ENCODE measurements around the gene PRKCA. TPM values are rescaled to one million over a fixed set of nuclear protein-coding genes. Genes with fewer than 3 reads are reported as not detected.

PRKCA gene
- total and polyA plus RNA-seq, 9 of the 15 experiments (the other 6 are each of a cell fraction or from before 2014, with no cell fraction given) = 3.2 to 33.0 (median 17.8) TPM

DNA sequence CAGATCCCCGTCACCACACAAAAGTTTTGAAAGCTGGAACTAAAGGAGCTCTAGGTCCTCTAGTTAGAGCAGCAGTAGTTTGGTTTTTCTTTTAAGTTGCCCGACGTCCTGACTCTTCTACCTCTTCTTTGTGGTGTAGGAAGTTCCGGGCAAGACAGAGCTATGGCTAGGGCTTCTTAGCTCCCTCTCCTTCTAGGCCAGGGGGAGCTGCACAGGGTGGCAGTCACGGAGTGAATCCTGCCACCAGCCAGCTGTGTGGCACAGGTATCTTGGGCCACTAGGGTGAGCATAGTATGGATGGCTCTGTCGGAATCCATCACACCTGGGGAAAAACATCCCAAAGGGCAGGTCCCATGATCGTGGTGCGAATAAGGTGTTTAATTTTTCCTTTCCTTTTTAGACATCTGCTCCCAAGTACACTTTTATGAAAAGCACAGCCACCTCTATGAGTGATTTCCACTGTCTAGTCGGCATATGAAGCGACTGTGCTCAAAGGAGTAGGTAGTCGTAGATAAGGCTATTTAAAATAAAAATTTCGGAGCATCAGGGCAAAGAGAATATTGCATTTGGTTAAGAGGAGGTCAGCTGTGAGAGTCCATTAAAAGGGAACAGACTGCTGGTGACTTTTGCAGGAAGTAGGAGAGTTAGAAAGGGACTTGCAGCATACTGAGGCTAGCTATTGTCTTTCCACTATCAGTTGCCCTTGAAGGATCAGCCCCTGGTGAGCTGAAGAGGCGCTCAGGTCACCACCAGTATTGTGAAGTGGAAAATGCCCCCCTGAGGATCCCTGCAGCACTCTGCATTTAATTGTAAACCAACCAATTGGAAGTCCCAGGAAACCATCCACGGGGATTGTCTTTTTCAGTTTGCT lies 2.1 kb downstream of the PRKCA start:
- BruUV-seq (replicated peaks) = no TSS peak
- WGBS (ENCODE audit: insufficient coverage, low coverage, missing lambda C conversion rate) = 10% methylated on average over 14 of the region's 14 CpGs
- intact Hi-C loops (cut with micrococcal nuclease) = loop anchor here (2.0 to 10.0 kb wide), 5 partner anchors 100 to 263 kb away; no protein-coding TSS in a partner anchor
- Histone ChIP-seq H3K79me2 (ENCODE audit: control insufficient read depth, insufficient read depth, low read length) (peaks cover 59% of the 10 kb centered on the region), H3K36me3 (ENCODE audit: control insufficient read depth, insufficient read depth, low read length) (peaks cover 36% of the 10 kb centered on the region; the same call in 2 of the 3 replicates), H3K9ac (ENCODE audit: insufficient read depth in 1 of 2, low read depth in 2 of 2, low read length in 2 of 2) (peak overlapping the region; percentile 64 to 88), H3K27ac (ENCODE audit: extremely low read depth, low read depth, low read length) (peak overlapping the region; percentile 68), H3K9me3 (replicated peaks; ENCODE audit: control insufficient read depth, insufficient read depth, low read depth, low read length) (no peaks in the 10 kb centered on the region), H2AFZ (ENCODE audit: low read depth, low read length) (peak overlapping the region; percentile 41), H3K27me3 (ENCODE audit: control insufficient read depth in 2 of 2, insufficient read depth in 2 of 2, low read length in 2 of 2) (no peaks in the 10 kb centered on the region), H3K9me1 (ENCODE audit: control insufficient read depth, insufficient read depth, low read length) (no peaks in the 10 kb centered on the region), H3K4me1 (replicated peaks in 1 of 2; ENCODE audit: control insufficient read depth in 2 of 2, insufficient read depth in 2 of 2, low read length in 2 of 2) (peaks cover 16 to 23% of the 10 kb centered on the region in 2 experiments; a peak in 4 of 5 replicates), H3K4me3 (peak overlapping the region; percentile 75), H3K4me2 (ENCODE audit: insufficient read depth, low read length) (peak overlapping the region; percentile 84), H4K20me1 (replicated peaks; ENCODE audit: control insufficient read depth, insufficient read depth, low read length) (no peaks in the 10 kb centered on the region)
- ChIA-PET CTCF (ENCODE audit: low intra/inter-chr PET ratio) (no interaction called here), POLR2A (interaction anchor here (0.6 to 1.6 kb wide), 14 partner anchors 9 to 1825 kb away, joined by 3 to 7 read pairs (median 3); no protein-coding TSS in a partner anchor)
- DNase-seq (ENCODE audit: extremely low read depth in 1 of 4, low spot score in 3 of 4) (peak; percentile 20 to 78 (median 45)), FAIRE-seq (peak; percentile 84), ATAC-seq (peak; percentile 80)
- in situ Hi-C loops (cut with MboI) = no loop called here
- TF ChIP-seq ZNF280A (IDR thresholded peaks at IDR 0.05; ENCODE audit: low read depth, partially characterized antibody) (no peak), SRSF3 (IDR thresholded peaks at IDR 0.05; ENCODE audit: insufficient read depth, low read length) (no peak), CTCFL (IDR thresholded peaks at IDR 0.05; ENCODE audit: borderline replicate concordance, insufficient read depth, low read depth, low read length, poor library complexity, severe bottlenecking) (peak; percentile 85), DACH1 (IDR thresholded peaks at IDR 0.05; ENCODE audit: partially characterized antibody) (peak; percentile 29), CTBP1 (IDR thresholded peaks at IDR 0.05; ENCODE audit: borderline replicate concordance) (0 out of 2 replicates have a peak, but pooled peaks have one; percentile 30)
- TF ChIP-seq, protein P1, sequence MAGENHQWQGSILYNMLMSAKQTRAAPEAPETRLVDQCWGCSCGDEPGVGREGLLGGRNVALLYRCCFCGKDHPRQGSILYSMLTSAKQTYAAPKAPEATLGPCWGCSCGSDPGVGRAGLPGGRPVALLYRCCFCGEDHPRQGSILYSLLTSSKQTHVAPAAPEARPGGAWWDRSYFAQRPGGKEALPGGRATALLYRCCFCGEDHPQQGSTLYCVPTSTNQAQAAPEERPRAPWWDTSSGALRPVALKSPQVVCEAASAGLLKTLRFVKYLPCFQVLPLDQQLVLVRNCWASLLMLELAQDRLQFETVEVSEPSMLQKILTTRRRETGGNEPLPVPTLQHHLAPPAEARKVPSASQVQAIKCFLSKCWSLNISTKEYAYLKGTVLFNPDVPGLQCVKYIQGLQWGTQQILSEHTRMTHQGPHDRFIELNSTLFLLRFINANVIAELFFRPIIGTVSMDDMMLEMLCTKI (IDR thresholded peaks at IDR 0.05; ENCODE audit: partially characterized antibody) = no peak
- TF ChIP-seq, protein P2, sequence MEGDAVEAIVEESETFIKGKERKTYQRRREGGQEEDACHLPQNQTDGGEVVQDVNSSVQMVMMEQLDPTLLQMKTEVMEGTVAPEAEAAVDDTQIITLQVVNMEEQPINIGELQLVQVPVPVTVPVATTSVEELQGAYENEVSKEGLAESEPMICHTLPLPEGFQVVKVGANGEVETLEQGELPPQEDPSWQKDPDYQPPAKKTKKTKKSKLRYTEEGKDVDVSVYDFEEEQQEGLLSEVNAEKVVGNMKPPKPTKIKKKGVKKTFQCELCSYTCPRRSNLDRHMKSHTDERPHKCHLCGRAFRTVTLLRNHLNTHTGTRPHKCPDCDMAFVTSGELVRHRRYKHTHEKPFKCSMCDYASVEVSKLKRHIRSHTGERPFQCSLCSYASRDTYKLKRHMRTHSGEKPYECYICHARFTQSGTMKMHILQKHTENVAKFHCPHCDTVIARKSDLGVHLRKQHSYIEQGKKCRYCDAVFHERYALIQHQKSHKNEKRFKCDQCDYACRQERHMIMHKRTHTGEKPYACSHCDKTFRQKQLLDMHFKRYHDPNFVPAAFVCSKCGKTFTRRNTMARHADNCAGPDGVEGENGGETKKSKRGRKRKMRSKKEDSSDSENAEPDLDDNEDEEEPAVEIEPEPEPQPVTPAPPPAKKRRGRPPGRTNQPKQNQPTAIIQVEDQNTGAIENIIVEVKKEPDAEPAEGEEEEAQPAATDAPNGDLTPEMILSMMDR (IDR thresholded peaks at IDR 0.05 in 2 of 3, conservative IDR thresholded peaks at IDR 0.05 in 1 of 3; ENCODE audit: insufficient read depth in 2 of 3, low read depth in 1 of 3, low read length in 3 of 3) = peak in 2 of 3 experiments; percentile 26; a peak in 3 of 6 replicates
- TF ChIP-seq, protein P3, sequence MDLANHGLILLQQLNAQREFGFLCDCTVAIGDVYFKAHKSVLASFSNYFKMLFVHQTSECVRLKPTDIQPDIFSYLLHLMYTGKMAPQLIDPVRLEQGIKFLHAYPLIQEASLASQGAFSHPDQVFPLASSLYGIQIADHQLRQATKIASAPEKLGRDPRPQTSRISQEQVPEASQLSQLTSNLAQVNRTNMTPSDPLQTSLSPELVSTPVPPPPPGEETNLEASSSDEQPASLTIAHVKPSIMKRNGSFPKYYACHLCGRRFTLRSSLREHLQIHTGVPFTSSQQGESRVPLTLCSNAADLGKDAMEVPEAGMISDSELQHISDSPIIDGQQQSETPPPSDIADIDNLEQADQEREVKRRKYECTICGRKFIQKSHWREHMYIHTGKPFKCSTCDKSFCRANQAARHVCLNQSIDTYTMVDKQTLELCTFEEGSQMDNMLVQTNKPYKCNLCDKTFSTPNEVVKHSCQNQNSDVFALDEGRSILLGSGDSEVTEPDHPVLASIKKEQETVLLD (IDR thresholded peaks at IDR 0.05) = 0 out of 2 replicates have a peak, but pooled peaks have one; percentile 39

Data from K562 (cell line).